ENCODE results near the gene TRAT1.
"Not testable (repeated sequence)": the region's sequence is repeated elsewhere in the genome, so short reads cannot be mapped to it uniquely, and the experiment has no call there.

The TRAT1 gene

DNA sequence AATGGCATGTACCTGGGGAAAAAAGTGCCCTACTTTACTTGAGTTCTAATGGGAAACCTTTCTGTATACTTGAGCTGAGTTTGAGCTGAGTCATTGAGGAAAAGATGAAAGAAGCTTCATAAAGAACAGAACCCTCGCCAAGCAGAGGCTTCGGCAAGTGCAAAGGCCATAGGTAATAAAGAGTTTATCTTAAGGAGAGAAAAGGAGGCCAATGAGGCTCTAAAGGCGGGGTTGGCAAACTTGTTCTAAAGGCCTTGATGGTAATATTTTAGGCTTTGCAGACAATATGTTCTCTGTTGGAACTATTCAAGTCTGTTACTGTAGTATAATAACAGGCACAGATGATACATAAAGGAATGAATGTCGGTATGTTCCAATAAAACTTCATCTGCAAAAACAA, 17.6 kb upstream of the TRAT1 start:
- TF ChIP-seq, protein P1, sequence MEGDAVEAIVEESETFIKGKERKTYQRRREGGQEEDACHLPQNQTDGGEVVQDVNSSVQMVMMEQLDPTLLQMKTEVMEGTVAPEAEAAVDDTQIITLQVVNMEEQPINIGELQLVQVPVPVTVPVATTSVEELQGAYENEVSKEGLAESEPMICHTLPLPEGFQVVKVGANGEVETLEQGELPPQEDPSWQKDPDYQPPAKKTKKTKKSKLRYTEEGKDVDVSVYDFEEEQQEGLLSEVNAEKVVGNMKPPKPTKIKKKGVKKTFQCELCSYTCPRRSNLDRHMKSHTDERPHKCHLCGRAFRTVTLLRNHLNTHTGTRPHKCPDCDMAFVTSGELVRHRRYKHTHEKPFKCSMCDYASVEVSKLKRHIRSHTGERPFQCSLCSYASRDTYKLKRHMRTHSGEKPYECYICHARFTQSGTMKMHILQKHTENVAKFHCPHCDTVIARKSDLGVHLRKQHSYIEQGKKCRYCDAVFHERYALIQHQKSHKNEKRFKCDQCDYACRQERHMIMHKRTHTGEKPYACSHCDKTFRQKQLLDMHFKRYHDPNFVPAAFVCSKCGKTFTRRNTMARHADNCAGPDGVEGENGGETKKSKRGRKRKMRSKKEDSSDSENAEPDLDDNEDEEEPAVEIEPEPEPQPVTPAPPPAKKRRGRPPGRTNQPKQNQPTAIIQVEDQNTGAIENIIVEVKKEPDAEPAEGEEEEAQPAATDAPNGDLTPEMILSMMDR (IDR thresholded peaks at IDR 0.05; ENCODE audit: low read depth, low read length, missing control alignments): no peak
- DNase-seq (ENCODE audit: extremely low read depth, low read depth): no peak
- H3K4me3 ChIP-seq (replicated peaks; ENCODE audit: low read depth, low read length): no peak overlapping the region

DNA sequence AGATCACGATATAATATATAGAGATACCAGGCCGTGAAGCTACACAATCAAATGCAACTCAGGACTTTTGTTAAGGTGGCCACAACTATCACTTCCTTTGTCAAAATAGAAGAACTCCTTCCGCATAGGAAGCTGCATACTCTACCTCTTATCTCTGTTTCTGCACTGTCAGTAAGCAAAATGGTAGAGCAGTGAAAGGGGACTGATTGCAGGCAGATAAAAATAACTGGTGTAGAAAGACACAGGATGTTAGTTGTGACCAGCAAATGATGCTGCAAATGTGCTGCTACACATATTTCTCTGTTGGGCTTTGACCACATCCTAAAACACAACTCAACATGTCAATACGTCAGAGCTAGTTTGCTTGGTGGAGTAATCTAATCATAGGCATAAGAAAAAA, 16.3 kb upstream of the TRAT1 start:
- H3K4me3 ChIP-seq (replicated peaks; ENCODE audit: low read depth, low read length): no peak overlapping the region
- no peak for DNase-seq (ENCODE audit: extremely low read depth, low read depth)
- TF ChIP-seq, protein P1 (IDR thresholded peaks at IDR 0.05; ENCODE audit: low read depth, low read length, missing control alignments): no peak

DNA sequence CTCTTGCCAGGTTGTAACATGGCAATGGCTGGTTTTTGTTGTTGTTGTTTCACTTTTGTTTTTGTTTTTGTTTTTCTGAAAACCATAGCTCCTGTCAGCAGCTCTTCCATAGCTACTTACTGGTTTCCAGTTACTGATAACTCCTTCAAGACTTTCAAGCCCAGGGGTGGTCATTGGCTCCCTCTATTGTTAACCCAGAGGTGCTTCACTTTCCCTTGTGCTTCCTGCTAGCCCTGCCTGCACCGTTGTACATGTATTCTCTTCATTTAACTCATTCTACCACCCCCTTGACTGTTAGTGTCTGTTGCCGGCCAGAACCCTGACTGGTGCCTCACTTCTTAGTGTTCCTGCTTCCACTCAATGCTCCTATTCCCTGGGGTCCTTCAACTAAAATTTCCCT, 4.2 kb upstream of the TRAT1 start:
- TF ChIP-seq, protein P1 (IDR thresholded peaks at IDR 0.05; ENCODE audit: low read depth, low read length, missing control alignments): no peak
- no peak for DNase-seq (ENCODE audit: extremely low read depth, low read depth)

DNA sequence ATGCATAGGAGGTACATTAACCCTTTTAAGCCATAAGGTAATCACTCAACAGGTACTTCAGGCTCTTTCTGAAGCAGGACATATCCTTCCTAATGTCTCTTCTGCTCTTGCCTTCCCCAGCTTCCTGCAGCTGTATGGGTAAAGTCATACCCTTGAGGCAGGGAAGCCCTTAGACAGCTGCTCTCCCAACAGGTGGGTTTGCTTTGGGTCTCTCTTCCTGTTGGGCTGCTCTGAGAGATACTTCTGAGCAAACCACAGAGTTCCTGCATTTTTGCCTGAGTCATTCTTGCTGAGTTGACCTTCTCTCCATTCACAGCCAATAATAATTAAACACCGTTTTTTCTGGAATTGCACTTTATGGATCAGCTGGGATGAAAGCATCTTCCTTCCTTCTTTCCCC, 2.0 kb upstream of the TRAT1 start:
- TF ChIP-seq, protein P1 (IDR thresholded peaks at IDR 0.05; ENCODE audit: low read depth, low read length, missing control alignments): no peak
- no peak for DNase-seq (ENCODE audit: extremely low read depth, low read depth)
- no peak overlapping the region for H3K4me3 ChIP-seq (replicated peaks; ENCODE audit: low read depth, low read length)

More for the DNA sequence above, 4.2 kb upstream of the TRAT1 start:
- no peak overlapping the region for H3K4me3 ChIP-seq (replicated peaks; ENCODE audit: low read depth, low read length)

DNA sequence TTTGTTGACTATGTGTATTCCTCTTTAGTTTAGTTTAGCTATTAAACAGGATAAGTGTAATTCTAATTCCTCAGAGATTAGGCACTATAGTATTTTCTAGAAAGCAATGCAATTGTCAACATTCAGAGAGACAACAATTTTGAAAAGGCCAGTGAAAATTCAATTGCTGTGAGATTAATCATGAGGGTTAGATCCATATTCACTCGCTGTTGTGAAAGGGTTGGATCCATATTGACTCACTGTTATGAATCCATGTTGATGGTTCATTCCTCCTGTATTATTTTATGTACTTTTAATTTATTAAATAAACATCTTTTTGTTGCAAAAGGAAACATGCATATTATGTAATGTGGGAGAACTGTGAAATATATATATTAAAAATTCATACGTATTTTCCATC, 641 bp downstream of the TRAT1 start:
- H3K4me3 ChIP-seq (replicated peaks; ENCODE audit: low read depth, low read length): no peak overlapping the region
- DNase-seq (ENCODE audit: extremely low read depth, low read depth): no peak
- TF ChIP-seq, protein P1 (IDR thresholded peaks at IDR 0.05; ENCODE audit: low read depth, low read length, missing control alignments): no peak

DNA sequence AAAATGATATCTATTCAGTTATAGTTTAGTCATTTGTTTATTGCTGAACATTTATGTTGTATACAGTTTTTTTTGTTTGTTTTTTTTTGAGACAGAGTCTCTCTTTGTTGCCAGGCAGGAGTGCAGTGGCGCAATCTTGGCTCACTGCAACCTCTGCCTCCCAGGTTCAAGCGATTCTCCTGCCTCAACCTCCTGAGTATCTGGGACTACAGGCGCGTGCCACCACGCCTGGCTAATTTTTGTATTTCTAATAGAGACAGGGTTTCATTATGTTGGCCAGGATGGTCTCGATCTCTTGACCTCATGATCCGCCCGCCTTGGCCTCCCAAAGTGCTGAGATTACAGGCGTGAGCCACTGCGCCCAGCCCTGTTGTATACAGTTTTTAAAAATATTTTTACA, 1.2 kb downstream of the TRAT1 start:
- DNase-seq (ENCODE audit: extremely low read depth, low read depth); H3K4me3 ChIP-seq (replicated peaks; ENCODE audit: low read depth, low read length): not testable (repeated sequence)

DNA sequence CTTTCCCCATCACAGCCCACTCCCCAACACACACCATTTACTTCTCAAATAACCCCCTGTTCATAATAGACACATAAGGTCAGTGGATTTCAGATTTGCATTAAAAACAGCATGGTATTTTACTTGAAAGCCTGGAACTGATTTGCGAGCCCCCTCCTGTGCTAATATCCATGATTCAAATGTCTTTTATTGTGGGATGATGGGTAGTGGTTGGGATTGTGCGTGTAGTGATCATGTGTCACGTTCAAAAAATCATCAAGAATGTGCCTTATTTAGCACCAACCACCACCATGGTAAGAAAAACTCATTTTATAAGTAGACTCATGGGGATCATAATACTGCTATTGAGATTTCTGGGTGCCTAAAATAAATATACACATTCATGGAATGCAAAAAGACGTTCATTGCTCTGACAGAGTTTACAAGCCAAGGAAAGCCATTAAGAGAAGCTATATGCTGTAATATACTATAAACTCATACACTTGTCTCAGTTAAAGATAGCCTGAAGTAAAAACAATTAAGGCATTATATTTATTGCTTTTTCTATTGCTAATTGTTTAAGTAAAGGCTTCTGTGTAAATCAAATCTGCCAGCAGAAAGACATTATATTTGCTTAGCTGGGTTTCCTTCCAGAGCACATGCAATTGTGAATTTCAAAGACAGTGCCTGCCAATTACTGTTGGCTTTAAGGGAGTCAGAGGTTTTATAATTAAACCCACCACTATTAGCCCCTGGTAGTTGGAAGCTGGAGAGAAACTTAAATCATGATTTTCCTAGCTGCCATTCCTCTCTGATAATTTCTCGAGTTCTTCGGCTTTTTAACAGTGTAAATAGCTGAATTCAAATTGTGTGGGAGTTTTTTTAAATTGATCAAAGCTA, 4.0 kb downstream of the TRAT1 start:
- no peak overlapping the region for H3K4me3 ChIP-seq (replicated peaks; ENCODE audit: low read depth, low read length)
- TF ChIP-seq, protein P1 (IDR thresholded peaks at IDR 0.05; ENCODE audit: low read depth, low read length, missing control alignments): no peak
- no peak for DNase-seq (ENCODE audit: extremely low read depth, low read depth)
